Right renal pelvis (tissue), 4 donors: Measurements from ENCODE around the gene PLXNC1. TPM values are rescaled to one million over a fixed set of nuclear protein-coding genes. Genes with fewer than 3 reads are reported as not detected.

Experiments used
- DNase-seq, 4 donors: peaks; one replicate each; pipeline ENCODE4 v3.0.0-alpha.2; 2013; ENCODE audit warnings: low read depth in 4 of 4, low spot score in 3 of 4, missing footprints in 1 of 4
- polyA plus RNA-seq, 4 donors: library from polyadenylated mRNA; unstranded; fragments of 120-200 nt; gene quantifications; one replicate each; pipeline ENCODE4 v1.2.1, GENCODE V29; 2013; ENCODE audit not compliant: insufficient read length in 4 of 4

Gene PLXNC1
- polyA plus RNA-seq, 4 donors, result 5.7 to 9.0 (median 7.1) TPM

GRCh38 chr12:94228488-94228907 lies 80.1 kb downstream of the PLXNC1 start:
- no peak for DNase-seq

- no peak for DNase-seq
These were observed 81.5 kb downstream of the PLXNC1 start for GRCh38 chr12:94229902-94230301.

- no peak for DNase-seq
These were observed 82.1 kb downstream of the PLXNC1 start for GRCh38 chr12:94230357-94230905.

- no peak for DNase-seq
These were observed 83.3 kb downstream of the PLXNC1 start for GRCh38 chr12:94231709-94232108.

GRCh38 chr12:94235848-94236247 lies 87.5 kb downstream of the PLXNC1 start:
- no peak for DNase-seq

- no peak for DNase-seq
These were observed 91.1 kb downstream of the PLXNC1 start for GRCh38 chr12:94239332-94239993.

GRCh38 chr12:94240171-94240570 lies 91.8 kb downstream of the PLXNC1 start:
- no peak for DNase-seq

GRCh38 chr12:94242901-94243300 lies 94.5 kb downstream of the PLXNC1 start:
- peak in 1 of 4 donors; percentile 15 for DNase-seq

- DNase-seq, result no peak
These were observed 96.1 kb downstream of the PLXNC1 start for GRCh38 chr12:94244165-94245133.

- DNase-seq, result no peak
These were observed 97.4 kb downstream of the PLXNC1 start for GRCh38 chr12:94245631-94246383.

GRCh38 chr12:94247246-94247645 lies 98.9 kb downstream of the PLXNC1 start:
- DNase-seq, result no peak

GRCh38 chr12:94248582-94248981 lies 100.2 kb downstream of the PLXNC1 start:
- no peak for DNase-seq

- no peak for DNase-seq
These were observed 101.8 kb downstream of the PLXNC1 start for GRCh38 chr12:94250130-94250529.

- DNase-seq, result no peak
These were observed 105.9 kb downstream of the PLXNC1 start for GRCh38 chr12:94254270-94254669.

- DNase-seq, result no peak
These were observed 106.6 kb downstream of the PLXNC1 start for GRCh38 chr12:94255006-94255405.

- no peak for DNase-seq
These were observed 107.1 kb downstream of the PLXNC1 start for GRCh38 chr12:94255428-94255827.

GRCh38 chr12:94258593-94258992 lies 110.2 kb downstream of the PLXNC1 start:
- DNase-seq, result no peak

GRCh38 chr12:94260017-94260416 lies 111.6 kb downstream of the PLXNC1 start:
- DNase-seq, result no peak

GRCh38 chr12:94260717-94261116 lies 112.3 kb downstream of the PLXNC1 start:
- no peak for DNase-seq

GRCh38 chr12:94261119-94261518 lies 112.7 kb downstream of the PLXNC1 start:
- DNase-seq, result no peak

GRCh38 chr12:94261786-94262185 lies 113.4 kb downstream of the PLXNC1 start:
- peak in 2 of 4 donors; percentile 28 to 35 for DNase-seq
